HCT116 (cell line): Measurements from ENCODE around the gene KMT2B. TPM values are rescaled to one million over a fixed set of nuclear protein-coding genes. Genes with fewer than 3 reads are reported as not detected.

Experiments
- ATF3 ChIP-seq: IDR thresholded peaks from 2 replicates; pipeline ENCODE4 v1.6.1; 2012
- CEBPB ChIP-seq: IDR thresholded peaks from 2 replicates; pipeline ENCODE4 v1.6.1; 2012; ENCODE audit warnings: low read depth
- EZH2 ChIP-seq: fragments of 200-600 bp; sonication (generic); IDR thresholded peaks from 2 replicates; pipeline ENCODE4 v1.6.1; 2017; ENCODE audit warnings: antibody characterized with exemption, mixed run types
- JUND ChIP-seq: IDR thresholded peaks from 2 replicates; pipeline ENCODE4 v1.6.1; 2012
- MAX ChIP-seq: IDR thresholded peaks from 2 replicates; pipeline ENCODE4 v1.6.1; 2012
- REST ChIP-seq: IDR thresholded peaks from 2 replicates; pipeline ENCODE4 v1.6.1; 2012; ENCODE audit warnings: low read depth
- SP1 ChIP-seq: IDR thresholded peaks from 2 replicates; pipeline ENCODE4 v1.6.1; 2012; ENCODE audit warnings: low read depth
- TCF7L2 ChIP-seq: IDR thresholded peaks from 2 replicates; pipeline ENCODE4 v1.7.0; 2011; ENCODE audit warnings: borderline replicate concordance, inconsistent platforms; ENCODE audit not compliant: insufficient read depth, insufficient read length; ENCODE audit errors: extremely low read depth
- YY1 ChIP-seq: IDR thresholded peaks from 2 replicates; pipeline ENCODE4 v1.6.1; 2011; ENCODE audit warnings: low read length, low read depth, moderate library complexity, mild to moderate bottlenecking; ENCODE audit not compliant: insufficient replicate concordance; ENCODE audit errors: extremely low read depth
- ZFX ChIP-seq: fragments of 450-650 bp; IDR thresholded peaks from 2 replicates; pipeline ENCODE4 v1.6.1; 2017
- ZNF274 ChIP-seq: fragments of 200-500 bp; sonication (Bioruptor generic); IDR thresholded peaks from 2 replicates; pipeline ENCODE4 v1.6.1; 2014; ENCODE audit warnings: mild to moderate bottlenecking, low read depth, low read length, inconsistent platforms
- total RNA-seq: library from RNA; stranded (reverse); gene quantifications from one replicate; pipeline ENCODE4 v1.2.1, GENCODE V29; 2021; ENCODE audit not compliant: unreplicated experiment

The KMT2B gene
- total RNA-seq, 1 experiment from 2014 or later: 29.9 TPM

- TF ChIP-seq REST (no peak), JUND (no peak), MAX (no peak), EZH2 (no peak), CEBPB (no peak), SP1 (peak; percentile 99), ZNF274 (no peak), TCF7L2 (peak; percentile 93), ZFX (peak; percentile 21; the same call in 1 of the 2 replicates), YY1 (peak; percentile 76), ATF3 (no peak)
Observed at GRCh38 chr19:35757749-35758608, 40.2 kb downstream of the KMT2B start, which contains the start of gene PROSER3 (continued).
